IPS DF 4.7 (cell line): Measurements from ENCODE around the gene REEP1.
"Not testable (repeated sequence)": the region's sequence is repeated elsewhere in the genome, so short reads cannot be mapped to it uniquely, and the experiment has no call there.

Source experiments
- DNase-seq: peaks from one replicate; pipeline ENCODE4 v3.0.0-alpha.2; 2013; ENCODE audit warnings: low spot score; ENCODE audit errors: extremely low read depth

REEP1 gene

GRCh38 chr2:86245222-86245621 lies 92.2 kb downstream of the REEP1 start:
- not testable (repeated sequence) for DNase-seq

- DNase-seq = not testable (repeated sequence)
These were observed 92.6 kb downstream of the REEP1 start for GRCh38 chr2:86244781-86245180.

- DNase-seq = no peak
These were observed 93.3 kb downstream of the REEP1 start for GRCh38 chr2:86243950-86244733.

GRCh38 chr2:86243272-86243671 lies 94.2 kb downstream of the REEP1 start:
- DNase-seq = no peak

GRCh38 chr2:86241611-86242010 lies 95.8 kb downstream of the REEP1 start:
- DNase-seq = no peak

- no peak for DNase-seq
These were observed 97.2 kb downstream of the REEP1 start for GRCh38 chr2:86240251-86240650.

GRCh38 chr2:86239745-86240144 lies 97.7 kb downstream of the REEP1 start:
- no peak for DNase-seq

GRCh38 chr2:86239326-86239725 lies 98.1 kb downstream of the REEP1 start:
- no peak for DNase-seq

GRCh38 chr2:86238354-86238753 lies 99.1 kb downstream of the REEP1 start:
- no peak for DNase-seq

GRCh38 chr2:86237172-86237571 lies 100.3 kb downstream of the REEP1 start:
- DNase-seq = no peak

- no peak for DNase-seq
These were observed 102.0 kb downstream of the REEP1 start for GRCh38 chr2:86235196-86235980.

- no peak for DNase-seq
These were observed 102.8 kb downstream of the REEP1 start for GRCh38 chr2:86234563-86235131.

- no peak for DNase-seq
These were observed 104.0 kb downstream of the REEP1 start for GRCh38 chr2:86233436-86233835.

GRCh38 chr2:86232910-86233309 lies 104.5 kb downstream of the REEP1 start:
- no peak for DNase-seq

- DNase-seq = no peak
These were observed 105.0 kb downstream of the REEP1 start for GRCh38 chr2:86232373-86232784.

GRCh38 chr2:86231680-86232372 lies 105.6 kb downstream of the REEP1 start:
- DNase-seq = no peak

- no peak for DNase-seq
These were observed 106.5 kb downstream of the REEP1 start for GRCh38 chr2:86230961-86231360.

- DNase-seq = no peak
These were observed 108.2 kb downstream of the REEP1 start for GRCh38 chr2:86229221-86229620.

- DNase-seq = not testable (repeated sequence)
These were observed 108.9 kb downstream of the REEP1 start for GRCh38 chr2:86228574-86228973.

GRCh38 chr2:86227685-86228084 lies 109.7 kb downstream of the REEP1 start:
- DNase-seq = no peak

- no peak for DNase-seq
These were observed 110.5 kb downstream of the REEP1 start for GRCh38 chr2:86226636-86227520.
